ENCODE data around the gene SFT2D1. TPM values are rescaled to one million over a fixed set of nuclear protein-coding genes. Genes with fewer than 3 reads are reported as not detected.
"Not testable (repeated sequence)": the region's sequence is repeated elsewhere in the genome, so short reads cannot be mapped to it uniquely, and the experiment has no call there.

SFT2D1 gene
- total RNA-seq, 2 donors from 2014 or later, result 40.7 to 67.5 TPM

- Mint-ChIP-seq H3K27ac (peak overlapping the region in 1 of 2 donors; percentile 17), H3K27me3 (peaks cover 29 to 31% of the 10 kb centered on the region in 2 donors), H3K4me3 (no peak overlapping the region), H3K9me3 (peaks cover 3% of the 10 kb centered on the region), H3K4me1 (ENCODE audit: low read depth in 2 of 2) (peaks cover 0 to 9% of the 10 kb centered on the region in 2 donors), H3K36me3 (peaks cover 4% of the 10 kb centered on the region)
- DNase-seq (ENCODE audit: low spot score), result no peak
- no peak for ATAC-seq
Observed at GRCh38 chr6:166354143-166354542, 11.8 kb upstream of the SFT2D1 start.

- peaks cover 25 to 28% of the 10 kb centered on the region in 2 donors for H3K27me3 Mint-ChIP-seq
- peak overlapping the region in 1 of 2 donors; percentile 17 for H3K27ac Mint-ChIP-seq
Observed at GRCh38 chr6:166353507-166353906, 11.2 kb upstream of the SFT2D1 start.

GRCh38 chr6:166352923-166353322 is 10.6 kb upstream of the SFT2D1 start:
- H3K27ac Mint-ChIP-seq, result no peak overlapping the region
- DNase-seq (ENCODE audit: low spot score) (no peak), ATAC-seq (no peak)
- H3K9me3 Mint-ChIP-seq, result peaks cover 3% of the 10 kb centered on the region
- H3K27me3 Mint-ChIP-seq, result peaks cover 19 to 24% of the 10 kb centered on the region in 2 donors
- peaks cover 4% of the 10 kb centered on the region for H3K36me3 Mint-ChIP-seq
- H3K4me3 Mint-ChIP-seq, result no peak overlapping the region
- H3K4me1 Mint-ChIP-seq (ENCODE audit: low read depth in 2 of 2), result peaks cover 0 to 9% of the 10 kb centered on the region in 2 donors

More at GRCh38 chr6:166353507-166353906, 11.2 kb upstream of the SFT2D1 start:
- H3K4me1 Mint-ChIP-seq (ENCODE audit: low read depth in 2 of 2), result peaks cover 0 to 9% of the 10 kb centered on the region in 2 donors
- ATAC-seq (no peak), DNase-seq (ENCODE audit: low spot score) (no peak)
- H3K36me3 Mint-ChIP-seq, result peaks cover 4% of the 10 kb centered on the region
- no peak overlapping the region for H3K4me3 Mint-ChIP-seq
- peaks cover 3% of the 10 kb centered on the region for H3K9me3 Mint-ChIP-seq

GRCh38 chr6:166351715-166352285 is 9.5 kb upstream of the SFT2D1 start:
- DNase-seq (ENCODE audit: low spot score) (no peak), ATAC-seq (no peak)
- peaks cover 3% of the 10 kb centered on the region for H3K9me3 Mint-ChIP-seq
- peaks cover 4% of the 10 kb centered on the region for H3K36me3 Mint-ChIP-seq
- H3K27me3 Mint-ChIP-seq, result peaks cover 17 to 26% of the 10 kb centered on the region in 2 donors
- H3K4me1 Mint-ChIP-seq (ENCODE audit: low read depth in 2 of 2), result peaks cover 0 to 9% of the 10 kb centered on the region in 2 donors
- H3K4me3 Mint-ChIP-seq, result no peak overlapping the region
- peak overlapping the region in 1 of 2 donors; percentile 23 for H3K27ac Mint-ChIP-seq

- Mint-ChIP-seq H3K27ac (no peak overlapping the region), H3K4me1 (ENCODE audit: low read depth in 2 of 2) (peaks cover 3 to 6% of the 10 kb centered on the region in 2 donors), H3K36me3 (peaks cover 4% of the 10 kb centered on the region), H3K27me3 (peaks cover 10 to 17% of the 10 kb centered on the region in 2 donors), H3K9me3 (peaks cover 3% of the 10 kb centered on the region), H3K4me3 (no peak overlapping the region)
- ATAC-seq (no peak), DNase-seq (ENCODE audit: low spot score) (no peak)
Observed at GRCh38 chr6:166348305-166348949, 6.1 kb upstream of the SFT2D1 start.

- no peak for ATAC-seq
- Mint-ChIP-seq H3K27ac (no peak overlapping the region), H3K4me3 (no peak overlapping the region), H3K36me3 (peaks cover 4% of the 10 kb centered on the region), H3K27me3 (peaks cover 7 to 14% of the 10 kb centered on the region in 2 donors), H3K4me1 (ENCODE audit: low read depth in 2 of 2) (peaks cover 6% of the 10 kb centered on the region in 2 donors), H3K9me3 (peaks cover 3% of the 10 kb centered on the region)
- DNase-seq (ENCODE audit: low spot score), result no peak
Observed at GRCh38 chr6:166346965-166347364, 4.6 kb upstream of the SFT2D1 start.

- peaks cover 3% of the 10 kb centered on the region for H3K9me3 Mint-ChIP-seq
- ATAC-seq (no peak), DNase-seq (ENCODE audit: low spot score) (no peak)
- peaks cover 1 to 11% of the 10 kb centered on the region in 2 donors for H3K27me3 Mint-ChIP-seq
- H3K4me1 Mint-ChIP-seq (ENCODE audit: low read depth in 2 of 2), result peaks cover 3 to 11% of the 10 kb centered on the region in 2 donors
- H3K4me3 Mint-ChIP-seq, result no peak overlapping the region
- no peaks in the 10 kb centered on the region for H3K36me3 Mint-ChIP-seq
- H3K27ac Mint-ChIP-seq, result no peak overlapping the region
Observed at GRCh38 chr6:166346449-166346848, 4.1 kb upstream of the SFT2D1 start.

- ATAC-seq; DNase-seq (ENCODE audit: low spot score); H3K9me3 Mint-ChIP-seq; H3K27ac Mint-ChIP-seq; H3K27me3 Mint-ChIP-seq; H3K4me3 Mint-ChIP-seq; H3K36me3 Mint-ChIP-seq: not testable (repeated sequence)
- peaks cover 5 to 13% of the 10 kb centered on the region in 2 donors for H3K4me1 Mint-ChIP-seq (ENCODE audit: low read depth in 2 of 2)
Observed at GRCh38 chr6:166345672-166346071, 3.3 kb upstream of the SFT2D1 start.

GRCh38 chr6:166344921-166345320 is 2.6 kb upstream of the SFT2D1 start:
- not testable (repeated sequence) for H3K27ac Mint-ChIP-seq; H3K36me3 Mint-ChIP-seq; DNase-seq (ENCODE audit: low spot score); ATAC-seq; H3K9me3 Mint-ChIP-seq; H3K4me3 Mint-ChIP-seq; H3K27me3 Mint-ChIP-seq
- H3K4me1 Mint-ChIP-seq (ENCODE audit: low read depth in 2 of 2), result peaks cover 5 to 13% of the 10 kb centered on the region in 2 donors

- H3K36me3 Mint-ChIP-seq, result no peaks in the 10 kb centered on the region
- no peaks in the 10 kb centered on the region for H3K9me3 Mint-ChIP-seq
- H3K27ac Mint-ChIP-seq, result no peak overlapping the region
- peaks cover 0 to 3% of the 10 kb centered on the region in 2 donors for H3K27me3 Mint-ChIP-seq
- no peak for ATAC-seq
- H3K4me3 Mint-ChIP-seq, result no peak overlapping the region
- peaks cover 5 to 13% of the 10 kb centered on the region in 2 donors for H3K4me1 Mint-ChIP-seq (ENCODE audit: low read depth in 2 of 2)
- no peak for DNase-seq (ENCODE audit: low spot score)
Observed at GRCh38 chr6:166344240-166344639, 1.9 kb upstream of the SFT2D1 start.

GRCh38 chr6:166343150-166343487 is 774 bp upstream of the SFT2D1 start:
- ATAC-seq (no peak), DNase-seq (ENCODE audit: low spot score) (no peak)
- Mint-ChIP-seq H3K4me1 (ENCODE audit: low read depth in 2 of 2) (peaks cover 5 to 13% of the 10 kb centered on the region in 2 donors), H3K27ac (peak overlapping the region; percentile 36 to 61), H3K9me3 (no peaks in the 10 kb centered on the region), H3K4me3 (peak overlapping the region; percentile 87), H3K36me3 (no peaks in the 10 kb centered on the region), H3K27me3 (peaks cover 0 to 3% of the 10 kb centered on the region in 2 donors)

- ATAC-seq (no peak), DNase-seq (ENCODE audit: low spot score) (no peak)
- peaks cover 11 to 19% of the 10 kb centered on the region in 2 donors for H3K4me1 Mint-ChIP-seq (ENCODE audit: low read depth in 2 of 2)
- H3K4me3 Mint-ChIP-seq, result peak overlapping the region; percentile 87
- no peaks in the 10 kb centered on the region for H3K9me3 Mint-ChIP-seq
- H3K36me3 Mint-ChIP-seq, result peaks cover 5% of the 10 kb centered on the region
- no peaks in the 10 kb centered on the region for H3K27me3 Mint-ChIP-seq
- H3K27ac Mint-ChIP-seq, result peak overlapping the region; percentile 80 to 83
Observed at GRCh38 chr6:166341977-166342348, 382 bp downstream of the SFT2D1 start.

GRCh38 chr6:166341464-166341863 is 881 bp downstream of the SFT2D1 start:
- ATAC-seq (no peak), DNase-seq (ENCODE audit: low spot score) (no peak)
- peak overlapping the region; percentile 87 for H3K4me3 Mint-ChIP-seq
- peaks cover 5% of the 10 kb centered on the region for H3K36me3 Mint-ChIP-seq
- H3K4me1 Mint-ChIP-seq (ENCODE audit: low read depth in 2 of 2), result peaks cover 11 to 19% of the 10 kb centered on the region in 2 donors
- no peaks in the 10 kb centered on the region for H3K9me3 Mint-ChIP-seq
- H3K27me3 Mint-ChIP-seq, result no peaks in the 10 kb centered on the region
- H3K27ac Mint-ChIP-seq, result peak overlapping the region; percentile 80 to 83

GRCh38 chr6:166338854-166339253 is 3.5 kb downstream of the SFT2D1 start:
- ATAC-seq (no peak), DNase-seq (ENCODE audit: low spot score) (no peak)
- Mint-ChIP-seq H3K36me3 (peaks cover 16% of the 10 kb centered on the region), H3K4me3 (no peak overlapping the region), H3K27ac (no peak overlapping the region), H3K27me3 (no peaks in the 10 kb centered on the region), H3K9me3 (no peaks in the 10 kb centered on the region), H3K4me1 (ENCODE audit: low read depth in 2 of 2) (peaks cover 29 to 38% of the 10 kb centered on the region in 2 donors)

All from natural killer cell treated with Interleukin-12 subunit alpha and Interleukin-12 subunit beta and Interleukin-15 and Interleukin-18, amount 100 ng/mL, for 72 hours (primary cell).